Endodermal cell (in vitro differentiated cells): ENCODE measurements around the gene SYF2. TPM values are rescaled to one million over a fixed set of nuclear protein-coding genes. Genes with fewer than 3 reads are reported as not detected.

Source experiments
- DNase-seq: peaks from one replicate; pipeline ENCODE4 v3.0.0-alpha.2; 2017
- H3K27ac ChIP-seq: 2 replicates; pipeline ENCODE4 v1.5.1; 2013; ENCODE audit warnings: mild to moderate bottlenecking, low read depth, low read length, moderate library complexity
- H3K27me3 ChIP-seq: 2 replicates; pipeline ENCODE4 v1.6.1; 2013; ENCODE audit warnings: mild to moderate bottlenecking, low read length, moderate library complexity; ENCODE audit not compliant: insufficient read depth, control insufficient read depth, poor library complexity, severe bottlenecking
- H3K36me3 ChIP-seq: 2 replicates; pipeline ENCODE4 v1.7.0; 2013; ENCODE audit warnings: mild to moderate bottlenecking, low read length, moderate library complexity; ENCODE audit not compliant: control insufficient read depth, insufficient read depth
- H3K4me1 ChIP-seq: one replicate; pipeline ENCODE4 v1.7.0; 2013; ENCODE audit warnings: low read length; ENCODE audit not compliant: control insufficient read depth, insufficient read depth
- H3K4me3 ChIP-seq: 2 replicates; pipeline ENCODE4 v1.5.1; 2013; ENCODE audit warnings: mild to moderate bottlenecking, low read length, moderate library complexity
- H3K9ac ChIP-seq: 2 replicates; pipeline ENCODE4 v1.6.1; 2013; ENCODE audit warnings: mild to moderate bottlenecking, low read length, moderate library complexity; ENCODE audit not compliant: poor library complexity, severe bottlenecking; ENCODE audit errors: extremely low read depth
- H3K9me3 ChIP-seq: 2 replicates; pipeline ENCODE4 v1.6.1; 2013; ENCODE audit warnings: mild to moderate bottlenecking, low read length, moderate library complexity; ENCODE audit not compliant: control insufficient read depth
- H3K27ac Mint-ChIP-seq: 2 replicates; pipeline ENCODE4 v1.8.0; 2020; ENCODE audit warnings: mixed read lengths
- H3K27me3 Mint-ChIP-seq: 2 replicates; pipeline ENCODE4 v1.8.0; 2021; ENCODE audit warnings: mild to moderate bottlenecking, mixed read lengths; ENCODE audit not compliant: insufficient read depth
- H3K36me3 Mint-ChIP-seq: 2 replicates; pipeline ENCODE4 v1.8.0; 2020; ENCODE audit warnings: low read depth, mixed read lengths
- H3K4me1 Mint-ChIP-seq: 2 replicates; pipeline ENCODE4 v1.8.0; 2020; ENCODE audit warnings: mixed read lengths
- H3K4me3 Mint-ChIP-seq: 2 replicates; pipeline ENCODE4 v1.8.0; 2020; ENCODE audit warnings: mild to moderate bottlenecking, moderate library complexity, mixed read lengths
- H3K9me3 Mint-ChIP-seq: 2 replicates; pipeline ENCODE4 v1.8.0; 2020; ENCODE audit warnings: mild to moderate bottlenecking, mixed read lengths
- CTCF ChIP-seq: fragments of 200-600 bp; sonication (generic); conservative IDR thresholded peaks from 2 replicates; pipeline ENCODE4 v1.5.0; 2021; ENCODE audit warnings: antibody characterized with exemption, mild to moderate bottlenecking
- WGBS, 2 experiments: methylation state at CpG; one replicate each; pipeline versions ENCODE4 v1.1.5 to v1.1.7; 2013; ENCODE audit warnings: missing lambda C conversion rate in 2 of 2, mixed read lengths in 1 of 2; ENCODE audit not compliant: insufficient coverage in 1 of 2, insufficient read length in 1 of 2; 5-methylcytosine and 5-hydroxymethylcytosine counted together
- total RNA-seq, 2 donors: library from RNA; stranded (reverse); fragmentation: NEBNext Ultra II Directional in 1 of 2; extraction: Animal tissue kit (Norgen Biotek cat#: 25700) in 1 of 2; gene quantifications; 2 replicates in 1 of 2; 3 replicates in 1 of 2; pipeline ENCODE4 v1.2.1, GENCODE V29; 2021

SYF2 gene
- total RNA-seq, 2 donors from 2014 or later, result 36.4 to 38.0 TPM

- no peak overlapping the region for H3K27ac Mint-ChIP-seq
- Histone ChIP-seq H3K27me3 (no peaks in the 10 kb centered on the region), H3K9ac (no peak overlapping the region), H3K4me3 (no peak overlapping the region), H3K36me3 (no peaks in the 10 kb centered on the region), H3K4me1 (peaks cover 26% of the 10 kb centered on the region), H3K27ac (no peak overlapping the region), H3K9me3 (no peaks in the 10 kb centered on the region)
- WGBS, 2 experiments, result 88 to 98% methylated on average over 5 to 7 of the region's 7 CpGs
- peaks cover 2% of the 10 kb centered on the region for H3K9me3 Mint-ChIP-seq
- no peak for TF ChIP-seq CTCF
- no peak overlapping the region for H3K4me3 Mint-ChIP-seq
- peaks cover 56% of the 10 kb centered on the region for H3K4me1 Mint-ChIP-seq
- no peak for DNase-seq
- no peaks in the 10 kb centered on the region for H3K36me3 Mint-ChIP-seq
- peaks cover 2% of the 10 kb centered on the region for H3K27me3 Mint-ChIP-seq
These were observed 31.3 kb downstream of the SYF2 start for GRCh38 chr1:25201006-25201405.

- 90 to 94% methylated on average over 13 to 20 of the region's 20 CpGs for WGBS, 2 experiments
- peaks cover 2% of the 10 kb centered on the region for H3K27me3 Mint-ChIP-seq
- no peaks in the 10 kb centered on the region for H3K27me3 ChIP-seq
- no peak overlapping the region for H3K4me3 ChIP-seq
- H3K4me3 Mint-ChIP-seq, result no peak overlapping the region
- H3K9me3 ChIP-seq, result no peaks in the 10 kb centered on the region
- H3K27ac Mint-ChIP-seq, result peak overlapping the region; percentile 77
- peaks cover 26% of the 10 kb centered on the region for H3K4me1 ChIP-seq
- peaks cover 49% of the 10 kb centered on the region for H3K4me1 Mint-ChIP-seq
- peaks cover 2% of the 10 kb centered on the region for H3K9me3 Mint-ChIP-seq
- H3K9ac ChIP-seq, result no peak overlapping the region
- no peaks in the 10 kb centered on the region for H3K36me3 Mint-ChIP-seq
- no peak for DNase-seq
- no peak for TF ChIP-seq CTCF
- peak overlapping the region; percentile 18 for H3K27ac ChIP-seq
- H3K36me3 ChIP-seq, result no peaks in the 10 kb centered on the region
These were observed 32.3 kb downstream of the SYF2 start for GRCh38 chr1:25199819-25200620.

GRCh38 chr1:25198663-25199252 is 33.5 kb downstream of the SYF2 start:
- H3K27ac Mint-ChIP-seq, result peak overlapping the region; percentile 68
- H3K4me3 Mint-ChIP-seq, result no peak overlapping the region
- H3K27me3 ChIP-seq, result no peaks in the 10 kb centered on the region
- H3K9me3 Mint-ChIP-seq, result peaks cover 2% of the 10 kb centered on the region
- 87 to 91% methylated on average over 20 of the region's 20 CpGs for WGBS, 2 experiments
- no peak overlapping the region for H3K4me3 ChIP-seq
- no peaks in the 10 kb centered on the region for H3K9me3 ChIP-seq
- peaks cover 26% of the 10 kb centered on the region for H3K4me1 ChIP-seq
- peak; percentile 62 for TF ChIP-seq CTCF
- no peaks in the 10 kb centered on the region for H3K36me3 Mint-ChIP-seq
- peaks cover 49% of the 10 kb centered on the region for H3K4me1 Mint-ChIP-seq
- no peak overlapping the region for H3K27ac ChIP-seq
- peaks cover 2% of the 10 kb centered on the region for H3K27me3 Mint-ChIP-seq
- no peak for DNase-seq
- no peaks in the 10 kb centered on the region for H3K36me3 ChIP-seq
- H3K9ac ChIP-seq, result no peak overlapping the region
